K562 (cell line): ENCODE measurements around the gene NCOA3. TPM values are rescaled to one million over a fixed set of nuclear protein-coding genes. Genes with fewer than 3 reads are reported as not detected.
"Not testable (repeated sequence)": the region's sequence is repeated elsewhere in the genome, so short reads cannot be mapped to it uniquely, and the experiment has no call there.

Experiments
- ATAC-seq: fragments of 200-7000 bp; cut with Tn5 transposase; 3 replicates; pipeline ENCODE4 v1.9.1; 2020; ENCODE audit warnings: moderate library complexity
- BruUV-seq: library from RNA; stranded (reverse); fragments of 400-500 nt; replicated peaks from 2 replicates; lab custom pipeline; 2021; lab: Mats Ljungman, UMichigan
- CTCF ChIA-PET: fragments of 300-600 bp; formaldehyde crosslinking; extraction: SDS; loops from one replicate; lab custom pipeline; 2021; ENCODE audit warnings: low intra/inter-chr PET ratio; lab: Yijun Ruan, JAX
- POLR2A ChIA-PET: fragments of 300-600, 350-650 bp; sonication (Branson Sonifier 250); formaldehyde crosslinking; extraction: SDS; loops from one replicate; lab custom pipeline; 2021; ENCODE audit warnings: antibody characterized with exemption, inconsistent platforms; lab: Yijun Ruan, JAX
- DNase-seq, 4 experiments: peaks; one replicate each; pipeline versions ENCODE4 v3.0.0 to v3.0.0-alpha.2; 2011 to 2018; ENCODE audit warnings: low spot score in 3 of 4, mixed read lengths in 3 of 4; ENCODE audit errors: extremely low read depth in 1 of 4
- FAIRE-seq: peaks from 2 replicates; lab custom pipeline; 2011; peaks lifted over from hg19 to GRCh38; lab: Jason Lieb, UNC
- H2AFZ ChIP-seq: 2 replicates; pipeline ENCODE4 v1.6.0; 2011; ENCODE audit warnings: low read depth, low read length, control low read depth, inconsistent platforms
- H3K27ac ChIP-seq: fragments of 200-600 bp; 3 replicates; pipeline ENCODE4 v1.8.0; 2011; ENCODE audit warnings: low read depth, mild to moderate bottlenecking, control low read depth, inconsistent platforms, low read length, moderate library complexity, mixed read lengths; ENCODE audit errors: extremely low read depth
- H3K27me3 ChIP-seq, 2 experiments: fragments of 300-600 bp in 1 of 2; 2 replicates in 1 of 2; 3 replicates in 1 of 2; pipeline versions ENCODE4 v1.6.0 to v1.8.0; 2011; ENCODE audit warnings: inconsistent platforms in 2 of 2, low read length in 2 of 2, mild to moderate bottlenecking in 1 of 2, mixed read lengths in 1 of 2, moderate library complexity in 1 of 2; ENCODE audit not compliant: control insufficient read depth in 2 of 2, insufficient read depth in 2 of 2
- H3K36me3 ChIP-seq: fragments of 300-600 bp; 3 replicates; pipeline ENCODE4 v1.8.0; 2011; ENCODE audit warnings: mild to moderate bottlenecking, low read length, inconsistent platforms; ENCODE audit not compliant: control insufficient read depth, insufficient read depth
- H3K4me1 ChIP-seq, 2 experiments: fragments of 200-600 bp in 1 of 2; replicated peaks in 1 of 2; 2 replicates in 1 of 2; 3 replicates in 1 of 2; pipeline versions ENCODE4 v1.5.1 to v1.8.0; 2011; ENCODE audit warnings: inconsistent platforms in 2 of 2, low read length in 2 of 2, mild to moderate bottlenecking in 1 of 2, mixed read lengths in 1 of 2, moderate library complexity in 1 of 2; ENCODE audit not compliant: control insufficient read depth in 2 of 2, insufficient read depth in 2 of 2
- H3K4me2 ChIP-seq: 2 replicates; pipeline ENCODE4 v1.6.1; 2011; ENCODE audit warnings: low read length, control low read depth, inconsistent platforms, mixed read lengths; ENCODE audit not compliant: insufficient read depth
- H3K4me3 ChIP-seq: fragments of 200-600 bp; sonication (generic), shearing (Covaris generic); 2 replicates; pipeline ENCODE4 v1.5.1; 2016; ENCODE audit warnings: control low read depth, inconsistent platforms
- H3K79me2 ChIP-seq: fragments of 200-600 bp; 3 replicates; pipeline ENCODE4 v1.8.0; 2011; ENCODE audit warnings: low read length, inconsistent platforms; ENCODE audit not compliant: control insufficient read depth, insufficient read depth
- H3K9ac ChIP-seq, 2 experiments: 2 replicates each; pipeline versions ENCODE4 v1.6.0 to v1.6.1; 2011; ENCODE audit warnings: low read depth in 2 of 2, low read length in 2 of 2, control low read depth in 1 of 2, inconsistent platforms in 1 of 2, mild to moderate bottlenecking in 1 of 2, mixed read lengths in 1 of 2; ENCODE audit not compliant: insufficient read depth in 1 of 2
- H3K9me1 ChIP-seq: one replicate; pipeline ENCODE4 v1.6.0; 2011; ENCODE audit warnings: inconsistent platforms, mild to moderate bottlenecking, low read length, moderate library complexity; ENCODE audit not compliant: control insufficient read depth, insufficient read depth
- H3K9me3 ChIP-seq: replicated peaks from 2 replicates; pipeline ENCODE4 v1.5.1; 2011; ENCODE audit warnings: low read depth, low read length, inconsistent platforms; ENCODE audit not compliant: control insufficient read depth, insufficient read depth
- H4K20me1 ChIP-seq: replicated peaks from 2 replicates; pipeline ENCODE4 v1.6.1; 2011; ENCODE audit warnings: low read length, inconsistent platforms, mixed read lengths; ENCODE audit not compliant: control insufficient read depth, insufficient read depth
- EWSR1 ChIP-seq: fragments of 450-650 bp; IDR thresholded peaks from 2 replicates; pipeline ENCODE4 v1.6.1; 2018; ENCODE audit warnings: borderline replicate concordance, mild to moderate bottlenecking, low read depth, moderate library complexity; ENCODE audit not compliant: partially characterized antibody
- WGBS: fragments of 100-300 bp; shearing (Covaris generic); methylation state at CpG from one replicate; pipeline ENCODE4 v1.1.6; 2016; ENCODE audit warnings: low coverage, mixed read lengths; ENCODE audit not compliant: insufficient coverage; ENCODE audit errors: missing lambda C conversion rate; 5-methylcytosine and 5-hydroxymethylcytosine counted together
- in situ Hi-C: fragments of 300-500 bp; cut with MboI; formaldehyde crosslinking; loops from 4 replicates; pipeline ENCODE4 v1.15.0; 2018; ENCODE audit warnings: inconsistent platforms, mixed read lengths
- intact Hi-C: fragments of 100-400 bp; cut with micrococcal nuclease; formaldehyde crosslinking; loops from 2 replicates; pipeline ENCODE4 v1.14.2; 2022
- polyA plus RNA-seq, 8 experiments: library from polyadenylated mRNA; depleted of rRNA in 4 of 8; stranded (reverse) in 5 of 8; unstranded in 3 of 8; fragments of >200 nt; fragmentation: Nextera tagmentation in 2 of 8; fragmentation: Illumina TruSeq in 1 of 8; extraction: Ambion mirVana in 2 of 8; extraction: Trizol in 1 of 8; gene quantifications; 2 replicates each; pipeline versions ENCODE4 v1.2.1 to v1.2.3, GENCODE V29; 2011 to 2014; ENCODE audit warnings: inconsistent platforms in 1 of 8, missing spikeins in 1 of 8
- total RNA-seq, 7 experiments: library from RNA; depleted of rRNA in 6 of 7; stranded (reverse); fragments of >200 nt in 6 of 7; fragmentation: Illumina TruSeq in 2 of 7; extraction: Trizol in 2 of 7; gene quantifications; 2 replicates each; pipeline versions ENCODE4 v1.2.1 to v1.2.3, GENCODE V29; 2011 to 2021; ENCODE audit warnings: low replicate concordance in 1 of 7
- TF ChIP-seq, protein P1 (sequence below), 3 experiments: fragments of 200-800 bp in 1 of 3; fragments of 250-450 bp in 1 of 3; fragments of 450-650 bp in 1 of 3; sonication (Bioruptor Pico) in 1 of 3; sonication (Bioruptor generic) in 1 of 3; formaldehyde crosslinking in 1 of 3; IDR thresholded peaks; 2 replicates each; pipeline versions ENCODE4 v1.6.1 to v1.8.0; 2016 to 2022; ENCODE audit warnings: mild to moderate bottlenecking in 2 of 3, missing genetic modification characterization in 2 of 3, missing compliant biosample characterization in 1 of 3, moderate library complexity in 1 of 3

Gene NCOA3
- total and polyA plus RNA-seq, 9 of the 15 experiments (the other 6 are each of a cell fraction or from before 2014, with no cell fraction given) = 3.2 to 24.3 (median 14.4) TPM

DNA sequence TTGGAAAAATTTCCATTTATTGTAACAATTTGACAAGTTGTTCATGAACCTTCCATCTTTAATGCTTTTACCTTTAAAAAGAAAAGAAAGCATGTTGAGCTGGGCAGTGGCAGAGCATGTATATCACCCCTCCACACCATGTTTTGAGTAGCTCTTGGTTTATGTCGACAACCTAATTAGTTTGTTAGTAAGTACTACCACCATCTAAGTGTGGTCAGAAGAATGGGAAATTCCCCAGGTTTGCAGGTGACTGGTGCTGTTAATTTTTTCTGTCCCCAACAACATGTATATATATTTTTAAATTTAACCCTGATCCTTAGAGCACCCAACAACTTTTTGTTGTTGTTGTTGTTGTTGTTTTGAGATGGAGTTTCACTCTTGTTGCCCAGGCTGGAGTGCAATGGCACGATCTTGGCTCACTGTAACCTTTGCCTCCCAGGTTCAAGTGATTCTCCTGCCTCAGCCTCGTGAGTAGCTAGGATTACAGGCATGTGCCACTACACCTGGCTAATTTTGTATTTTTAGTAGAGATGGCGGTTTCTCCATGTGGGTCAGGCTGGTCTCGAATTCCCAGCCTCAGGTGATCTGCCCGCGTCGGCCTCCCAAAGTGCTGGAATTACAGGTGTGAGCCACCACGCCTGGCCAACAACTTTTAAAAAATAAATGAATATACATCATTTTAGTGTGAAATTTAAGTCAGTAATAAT lies 5.7 kb downstream of the NCOA3 start:
- peaks cover 93% of the 10 kb centered on the region for H3K79me2 ChIP-seq
- H3K27me3 ChIP-seq, FAIRE-seq, H3K4me1 ChIP-seq, H3K9me1 ChIP-seq, intact Hi-C loops, H2AFZ ChIP-seq, H3K9ac ChIP-seq, DNase-seq, H4K20me1 ChIP-seq, H3K36me3 ChIP-seq, CTCF ChIA-PET, H3K4me3 ChIP-seq, BruUV-seq, H3K4me2 ChIP-seq, ATAC-seq, H3K9me3 ChIP-seq, H3K27ac ChIP-seq: not testable (repeated sequence)
- POLR2A ChIA-PET = interaction anchor here (1.1 to 1.6 kb wide), 2 partner anchors 14 to 32 kb away, joined by 3 to 5 read pairs; no protein-coding TSS in a partner anchor
- peak; percentile 13 for TF ChIP-seq EWSR1
- TF ChIP-seq, protein P1, sequence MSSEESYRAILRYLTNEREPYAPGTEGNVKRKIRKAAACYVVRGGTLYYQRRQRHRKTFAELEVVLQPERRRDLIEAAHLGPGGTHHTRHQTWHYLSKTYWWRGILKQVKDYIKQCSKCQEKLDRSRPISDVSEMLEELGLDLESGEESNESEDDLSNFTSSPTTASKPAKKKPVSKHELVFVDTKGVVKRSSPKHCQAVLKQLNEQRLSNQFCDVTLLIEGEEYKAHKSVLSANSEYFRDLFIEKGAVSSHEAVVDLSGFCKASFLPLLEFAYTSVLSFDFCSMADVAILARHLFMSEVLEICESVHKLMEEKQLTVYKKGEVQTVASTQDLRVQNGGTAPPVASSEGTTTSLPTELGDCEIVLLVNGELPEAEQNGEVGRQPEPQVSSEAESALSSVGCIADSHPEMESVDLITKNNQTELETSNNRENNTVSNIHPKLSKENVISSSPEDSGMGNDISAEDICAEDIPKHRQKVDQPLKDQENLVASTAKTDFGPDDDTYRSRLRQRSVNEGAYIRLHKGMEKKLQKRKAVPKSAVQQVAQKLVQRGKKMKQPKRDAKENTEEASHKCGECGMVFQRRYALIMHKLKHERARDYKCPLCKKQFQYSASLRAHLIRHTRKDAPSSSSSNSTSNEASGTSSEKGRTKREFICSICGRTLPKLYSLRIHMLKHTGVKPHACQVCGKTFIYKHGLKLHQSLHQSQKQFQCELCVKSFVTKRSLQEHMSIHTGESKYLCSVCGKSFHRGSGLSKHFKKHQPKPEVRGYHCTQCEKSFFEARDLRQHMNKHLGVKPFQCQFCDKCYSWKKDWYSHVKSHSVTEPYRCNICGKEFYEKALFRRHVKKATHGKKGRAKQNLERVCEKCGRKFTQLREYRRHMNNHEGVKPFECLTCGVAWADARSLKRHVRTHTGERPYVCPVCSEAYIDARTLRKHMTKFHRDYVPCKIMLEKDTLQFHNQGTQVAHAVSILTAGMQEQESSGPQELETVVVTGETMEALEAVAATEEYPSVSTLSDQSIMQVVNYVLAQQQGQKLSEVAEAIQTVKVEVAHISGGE (CRISPR knock-in tag; IDR thresholded peaks at IDR 0.05) = peak in 1 of 3 experiments; percentile 79; a peak in 1 of 6 replicates
- 91% methylated on average over 8 of the region's 9 CpGs for WGBS
- in situ Hi-C loops = loop anchor here (10.0 kb wide), 1 partner anchor 117 kb away; no protein-coding TSS in a partner anchor
